Endothelial cell (in vitro differentiated cells): ENCODE measurements around the gene TRMT1L. TPM values are rescaled to one million over a fixed set of nuclear protein-coding genes. Genes with fewer than 3 reads are reported as not detected.

Source experiments
- DNase-seq: peaks from one replicate; pipeline ENCODE4 v3.0.0; 2021; ENCODE audit warnings: low spot score
- H3K27ac Mint-ChIP-seq: one replicate; pipeline ENCODE4 v1.8.0; 2021; ENCODE audit warnings: mixed read lengths, inconsistent platforms; ENCODE audit not compliant: unreplicated experiment
- H3K27me3 Mint-ChIP-seq: one replicate; pipeline ENCODE4 v1.8.0; 2021; ENCODE audit warnings: mild to moderate bottlenecking, moderate library complexity, mixed read lengths, inconsistent platforms; ENCODE audit not compliant: unreplicated experiment
- H3K36me3 Mint-ChIP-seq: one replicate; pipeline ENCODE4 v1.8.0; 2021; ENCODE audit warnings: mild to moderate bottlenecking, low read depth, mixed read lengths, inconsistent platforms; ENCODE audit not compliant: unreplicated experiment
- H3K4me1 Mint-ChIP-seq: one replicate; pipeline ENCODE4 v1.8.0; 2021; ENCODE audit warnings: mild to moderate bottlenecking, mixed read lengths, inconsistent platforms; ENCODE audit not compliant: unreplicated experiment
- H3K4me3 Mint-ChIP-seq: one replicate; pipeline ENCODE4 v1.8.0; 2021; ENCODE audit warnings: mild to moderate bottlenecking, mixed read lengths, inconsistent platforms; ENCODE audit not compliant: unreplicated experiment
- H3K9me3 Mint-ChIP-seq: one replicate; pipeline ENCODE4 v1.8.0; 2021; ENCODE audit warnings: mixed read lengths, inconsistent platforms; ENCODE audit not compliant: unreplicated experiment
- total RNA-seq: library from RNA; stranded (reverse); fragmentation: NEBNext Ultra II Directional; extraction: Animal tissue kit (Norgen Biotek cat#: 25700); gene quantifications from one replicate; pipeline ENCODE4 v1.2.1, GENCODE V29; 2021; ENCODE audit not compliant: unreplicated experiment
- TF ChIP-seq, protein P1 (sequence below): fragments of 200-600 bp; sonication (generic); IDR thresholded peaks from one replicate; pipeline ENCODE4 v1.5.0; 2021; ENCODE audit warnings: antibody characterized with exemption; ENCODE audit not compliant: unreplicated experiment

Gene TRMT1L
- total RNA-seq, 1 donor from 2014 or later, result 17.4 TPM

DNA sequence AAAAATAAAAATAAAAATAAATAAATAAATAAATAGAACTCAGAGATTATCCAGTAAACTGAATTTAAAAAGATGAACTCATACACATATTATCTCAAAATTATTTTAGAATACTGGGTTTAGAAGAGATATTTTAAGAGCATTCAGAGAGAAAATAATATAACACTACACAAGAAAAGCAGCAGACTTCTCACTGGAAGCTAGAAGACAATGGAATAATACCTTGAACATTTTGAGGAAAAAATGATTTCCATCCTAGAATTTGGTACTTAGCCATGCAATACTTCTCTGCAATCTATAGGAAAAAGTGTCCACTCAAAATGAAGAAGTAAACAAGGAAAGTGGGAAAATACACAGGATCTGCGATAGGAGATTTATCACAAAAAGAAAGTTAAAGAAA is 24.2 kb downstream of the TRMT1L start:
- Mint-ChIP-seq H3K4me1 (no peaks in the 10 kb centered on the region), H3K36me3 (peaks cover 32% of the 10 kb centered on the region)
- TF ChIP-seq, protein P1, sequence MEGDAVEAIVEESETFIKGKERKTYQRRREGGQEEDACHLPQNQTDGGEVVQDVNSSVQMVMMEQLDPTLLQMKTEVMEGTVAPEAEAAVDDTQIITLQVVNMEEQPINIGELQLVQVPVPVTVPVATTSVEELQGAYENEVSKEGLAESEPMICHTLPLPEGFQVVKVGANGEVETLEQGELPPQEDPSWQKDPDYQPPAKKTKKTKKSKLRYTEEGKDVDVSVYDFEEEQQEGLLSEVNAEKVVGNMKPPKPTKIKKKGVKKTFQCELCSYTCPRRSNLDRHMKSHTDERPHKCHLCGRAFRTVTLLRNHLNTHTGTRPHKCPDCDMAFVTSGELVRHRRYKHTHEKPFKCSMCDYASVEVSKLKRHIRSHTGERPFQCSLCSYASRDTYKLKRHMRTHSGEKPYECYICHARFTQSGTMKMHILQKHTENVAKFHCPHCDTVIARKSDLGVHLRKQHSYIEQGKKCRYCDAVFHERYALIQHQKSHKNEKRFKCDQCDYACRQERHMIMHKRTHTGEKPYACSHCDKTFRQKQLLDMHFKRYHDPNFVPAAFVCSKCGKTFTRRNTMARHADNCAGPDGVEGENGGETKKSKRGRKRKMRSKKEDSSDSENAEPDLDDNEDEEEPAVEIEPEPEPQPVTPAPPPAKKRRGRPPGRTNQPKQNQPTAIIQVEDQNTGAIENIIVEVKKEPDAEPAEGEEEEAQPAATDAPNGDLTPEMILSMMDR, result no peak

DNA sequence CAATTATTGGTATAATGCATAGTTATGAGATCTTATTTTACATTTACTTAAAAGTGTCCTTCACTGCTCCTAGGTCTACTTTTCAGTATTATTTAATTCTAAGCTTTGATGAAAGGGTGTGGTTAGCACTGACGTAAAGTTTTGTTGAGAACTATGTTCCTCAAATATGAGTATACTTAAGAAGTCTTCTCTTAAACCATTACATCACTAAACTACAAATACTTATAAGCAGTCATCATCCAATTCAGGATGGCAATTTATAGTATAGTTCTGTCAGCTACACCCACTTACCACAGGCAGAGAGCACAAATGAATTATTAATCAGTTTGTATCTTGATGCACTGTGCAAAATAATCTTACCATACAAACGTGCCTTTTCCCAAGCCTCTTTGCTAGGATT is 27.0 kb downstream of the TRMT1L start:
- no peak for DNase-seq
- Mint-ChIP-seq H3K27ac (no peak overlapping the region), H3K4me3 (no peak overlapping the region), H3K9me3 (peaks cover 4% of the 10 kb centered on the region), H3K27me3 (no peaks in the 10 kb centered on the region), H3K36me3 (peaks cover 28% of the 10 kb centered on the region), H3K4me1 (no peaks in the 10 kb centered on the region)
- TF ChIP-seq, protein P1, result no peak

More for the DNA sequence above, 24.2 kb downstream of the TRMT1L start:
- Mint-ChIP-seq H3K27me3 (no peaks in the 10 kb centered on the region), H3K4me3 (peak overlapping the region; percentile 59), H3K9me3 (peaks cover 4% of the 10 kb centered on the region), H3K27ac (no peak overlapping the region)
- no peak for DNase-seq

DNA sequence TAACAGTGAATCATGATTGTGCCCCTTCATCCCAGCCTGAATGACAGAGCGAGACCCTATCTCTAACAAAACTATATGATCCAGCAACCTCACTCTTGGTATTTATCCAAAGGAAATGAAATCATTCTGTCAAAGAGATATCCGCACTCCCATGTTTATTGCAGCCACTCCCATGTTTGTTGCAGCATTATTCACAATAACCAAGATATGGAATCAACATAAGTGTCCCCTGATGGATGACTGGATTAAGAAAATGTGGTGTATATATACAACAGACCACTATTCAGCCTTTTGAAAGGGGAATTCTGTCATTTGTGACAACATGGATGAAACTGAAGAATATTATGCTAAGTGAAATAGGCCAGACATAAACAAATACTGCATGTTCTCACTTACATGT is 44.4 kb downstream of the TRMT1L start:
- no peaks in the 10 kb centered on the region for H3K4me1 Mint-ChIP-seq
- DNase-seq, result no peak
- no peak overlapping the region for H3K4me3 Mint-ChIP-seq
- peaks cover 5% of the 10 kb centered on the region for H3K9me3 Mint-ChIP-seq
- H3K27ac Mint-ChIP-seq, result no peak overlapping the region
- TF ChIP-seq, protein P1, result no peak
- H3K36me3 Mint-ChIP-seq, result peaks cover 9% of the 10 kb centered on the region
- peaks cover 1% of the 10 kb centered on the region for H3K27me3 Mint-ChIP-seq

DNA sequence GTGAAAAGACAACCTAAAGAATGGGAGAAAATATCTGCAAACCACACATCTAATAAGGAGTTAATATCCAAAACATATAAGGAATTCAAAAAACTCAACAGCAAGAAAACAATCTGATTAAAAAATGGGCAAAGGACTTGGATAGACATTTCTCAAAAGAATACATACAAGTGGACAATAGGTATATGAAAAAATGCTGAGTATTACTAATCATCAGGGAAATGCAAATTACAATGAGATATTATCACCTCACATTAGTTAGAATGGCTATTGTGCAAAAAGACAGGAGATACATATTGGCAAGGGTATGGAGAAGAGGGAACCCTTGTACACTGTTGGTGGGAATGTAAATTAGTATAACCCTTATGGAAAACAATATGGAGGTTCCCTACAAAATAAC is 44.9 kb downstream of the TRMT1L start:
- no peaks in the 10 kb centered on the region for H3K4me1 Mint-ChIP-seq
- no peak overlapping the region for H3K4me3 Mint-ChIP-seq
- no peak for DNase-seq
- TF ChIP-seq, protein P1, result no peak
- peaks cover 1% of the 10 kb centered on the region for H3K27me3 Mint-ChIP-seq
- H3K36me3 Mint-ChIP-seq, result peaks cover 9% of the 10 kb centered on the region
- H3K9me3 Mint-ChIP-seq, result peaks cover 5% of the 10 kb centered on the region
- H3K27ac Mint-ChIP-seq, result no peak overlapping the region

DNA sequence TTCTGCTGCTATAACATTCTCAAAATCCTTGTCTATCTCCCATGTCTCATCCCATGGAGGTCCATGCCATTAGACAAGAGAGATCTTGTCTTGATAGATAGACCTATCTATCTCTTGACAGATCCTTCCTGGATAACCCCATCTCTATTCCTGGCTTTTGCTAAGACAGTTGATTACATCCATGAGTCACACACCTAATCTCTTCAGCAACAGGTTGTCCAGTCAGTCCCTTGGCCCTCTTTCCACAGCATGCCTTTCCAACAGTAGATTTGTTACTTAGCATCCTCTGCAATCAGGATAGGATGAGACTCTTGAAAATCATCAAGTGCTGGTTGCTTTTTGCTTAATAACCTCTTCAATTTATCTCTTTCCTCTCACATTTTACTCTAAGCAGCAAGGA is 46.6 kb downstream of the TRMT1L start:
- no peak for DNase-seq
- H3K4me1 Mint-ChIP-seq, result peaks cover 11% of the 10 kb centered on the region
- no peak overlapping the region for H3K27ac Mint-ChIP-seq
- TF ChIP-seq, protein P1, result no peak
- H3K9me3 Mint-ChIP-seq, result peaks cover 5% of the 10 kb centered on the region
- peaks cover 9% of the 10 kb centered on the region for H3K36me3 Mint-ChIP-seq
- H3K4me3 Mint-ChIP-seq, result no peak overlapping the region
- H3K27me3 Mint-ChIP-seq, result peaks cover 4% of the 10 kb centered on the region
